Panc1 (cell line): ENCODE measurements around the gene PIF1. TPM values are rescaled to one million over a fixed set of nuclear protein-coding genes. Genes with fewer than 3 reads are reported as not detected.

Experiments used
- ATAC-seq: fragments of 200-7000 bp; cut with Tn5 transposase; 2 replicates; pipeline ENCODE4 v1.9.1; 2020; ENCODE audit warnings: mild to moderate bottlenecking, moderate library complexity
- BruUV-seq: library from RNA; stranded (reverse); fragments of 400-500 nt; replicated peaks from 2 replicates; lab custom pipeline; 2021; lab: Mats Ljungman, UMichigan
- CTCF ChIA-PET: fragments of 300-600 bp; sonication (Branson Sonifier 250); formaldehyde crosslinking; loops from one replicate; lab custom pipeline; 2022; ENCODE audit warnings: antibody characterized with exemption; lab: Charles Lee
- POLR2A ChIA-PET: fragments of 300-600 bp; sonication (Branson Sonifier 250); formaldehyde crosslinking; loops from one replicate; lab custom pipeline; 2022; ENCODE audit warnings: antibody characterized with exemption; lab: Charles Lee
- DNase-seq: peaks from one replicate; pipeline ENCODE4 v3.0.0-alpha.2; 2010; ENCODE audit warnings: low read depth, low spot score
- H3K27ac ChIP-seq: 2 replicates; pipeline ENCODE4 v1.5.1; 2011; ENCODE audit warnings: mild to moderate bottlenecking, low read length, inconsistent platforms
- H3K27me3 ChIP-seq: fragments of 200-500 bp; sonication (Bioruptor generic); 2 replicates; pipeline ENCODE4 v1.6.0; 2014; ENCODE audit warnings: low read length, inconsistent platforms; ENCODE audit not compliant: control insufficient read depth, insufficient read depth
- H3K36me3 ChIP-seq: fragments of 200-500 bp; sonication (Bioruptor generic); 2 replicates; pipeline ENCODE4 v1.5.1; 2014; ENCODE audit warnings: inconsistent platforms, mild to moderate bottlenecking, low read length, moderate library complexity; ENCODE audit not compliant: control insufficient read depth, insufficient read depth
- H3K4me1 ChIP-seq: 2 replicates; pipeline ENCODE4 v1.5.1; 2011; ENCODE audit warnings: inconsistent platforms, mild to moderate bottlenecking, low read length, moderate library complexity; ENCODE audit not compliant: control insufficient read depth, insufficient read depth
- H3K4me3 ChIP-seq, 2 experiments: 2 replicates each; pipeline ENCODE4 v1.5.1; 2011 to 2012; ENCODE audit warnings: low read depth in 2 of 2, low read length in 2 of 2, mild to moderate bottlenecking in 2 of 2, inconsistent platforms in 1 of 2, moderate library complexity in 1 of 2
- H3K9me3 ChIP-seq: fragments of 200-500 bp; sonication (Bioruptor generic); 2 replicates; pipeline ENCODE4 v1.5.1; 2014; ENCODE audit warnings: low read depth, mild to moderate bottlenecking, inconsistent platforms, low read length, moderate library complexity; ENCODE audit not compliant: control insufficient read depth, insufficient read depth
- POLR2AphosphoS5 ChIP-seq: IDR thresholded peaks from 2 replicates; pipeline ENCODE4 v1.6.1; 2012; ENCODE audit warnings: mild to moderate bottlenecking, low read depth, low read length, moderate library complexity
- SIN3A ChIP-seq: IDR thresholded peaks from 2 replicates; pipeline ENCODE4 v1.6.1; 2012; ENCODE audit warnings: low read depth, mild to moderate bottlenecking, low read length, moderate library complexity, borderline replicate concordance; ENCODE audit not compliant: insufficient read depth
- TCF7L2 ChIP-seq: IDR thresholded peaks from 2 replicates; pipeline ENCODE4 v1.6.1; 2011; ENCODE audit warnings: mild to moderate bottlenecking, low read depth, low read length, inconsistent platforms
- in situ Hi-C: cut with HindIII; loops from 2 replicates; pipeline ENCODE4 v1.10.0; 2016; ENCODE audit warnings: low sequenced_read_pairs, low pct_unique_long_range_greater_than_20kb
- intact Hi-C: fragments of 100-400 bp; cut with micrococcal nuclease; formaldehyde crosslinking; loops from one replicate; pipeline ENCODE4 v1.10.0; 2022; ENCODE audit not compliant: unreplicated experiment
- total RNA-seq: library from RNA; stranded (reverse); gene quantifications from one replicate; pipeline ENCODE4 v1.2.1, GENCODE V29; 2021; ENCODE audit not compliant: unreplicated experiment
- TF ChIP-seq, protein P1 (sequence below): fragments of 450-650 bp; IDR thresholded peaks from 2 replicates; pipeline ENCODE4 v1.5.1; 2017; ENCODE audit warnings: mild to moderate bottlenecking
- TF ChIP-seq, protein P2 (sequence below), 2 experiments: IDR thresholded peaks; 2 replicates each; pipeline ENCODE4 v1.6.1; 2011 to 2012; ENCODE audit warnings: low read depth in 2 of 2, control low read depth in 1 of 2, low read length in 1 of 2, mild to moderate bottlenecking in 1 of 2, moderate library complexity in 1 of 2; ENCODE audit not compliant: insufficient read depth in 1 of 2

PIF1 gene
- total RNA-seq, 1 experiment from 2014 or later, result 38.6 TPM

DNA sequence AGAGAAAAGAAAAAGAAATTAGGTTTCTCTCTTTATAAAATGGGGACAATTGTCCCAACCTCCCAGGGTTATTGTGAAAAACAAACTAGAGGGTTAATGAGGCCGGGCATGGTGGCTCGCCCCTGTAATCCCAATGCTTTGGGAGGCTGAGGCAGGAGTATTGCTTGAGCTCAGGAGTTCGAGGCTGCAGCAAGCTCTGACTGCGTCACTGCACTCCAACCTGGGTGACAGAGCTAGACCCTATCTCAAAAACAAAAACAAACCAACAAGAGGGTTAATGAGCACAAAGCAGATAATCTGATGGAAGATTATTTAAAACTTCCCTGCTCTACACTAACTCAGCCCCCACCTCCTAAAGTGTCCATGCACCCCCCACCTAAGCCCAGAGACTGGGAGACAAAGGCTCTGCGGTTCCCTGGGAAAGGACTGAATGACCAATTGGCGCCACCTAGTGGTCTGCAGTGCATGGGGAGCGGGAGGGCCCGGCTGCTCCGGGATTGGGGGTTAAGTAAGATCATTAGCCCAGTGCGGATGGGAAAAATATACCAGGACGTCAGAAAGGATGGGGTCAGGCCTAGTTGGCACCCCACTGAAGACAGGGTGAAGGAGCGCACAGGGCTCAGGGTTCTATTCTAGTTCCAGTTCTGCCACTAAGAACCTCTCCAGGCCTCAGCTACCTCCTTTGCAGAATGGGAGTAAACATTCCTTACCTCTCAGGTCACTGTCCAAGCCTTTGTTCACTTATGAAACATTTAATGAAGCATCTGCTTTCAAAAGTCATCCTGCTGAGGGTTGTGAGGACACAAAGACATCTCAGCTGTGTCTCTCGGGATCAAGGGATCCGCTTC is 15.6 kb downstream of the PIF1 start:
- Histone ChIP-seq H3K36me3 (no peaks in the 10 kb centered on the region), H3K9me3 (no peaks in the 10 kb centered on the region), H3K4me3 (no peak overlapping the region), H3K4me1 (no peaks in the 10 kb centered on the region), H3K27ac (no peak overlapping the region), H3K27me3 (no peaks in the 10 kb centered on the region)
- CTCF ChIA-PET, result interaction anchor here (0.6 to 1.7 kb wide), 15 partner anchors 13 to 572 kb away, joined by 3 to 12 read pairs (median 4); no protein-coding TSS in a partner anchor
- TF ChIP-seq, protein P1, sequence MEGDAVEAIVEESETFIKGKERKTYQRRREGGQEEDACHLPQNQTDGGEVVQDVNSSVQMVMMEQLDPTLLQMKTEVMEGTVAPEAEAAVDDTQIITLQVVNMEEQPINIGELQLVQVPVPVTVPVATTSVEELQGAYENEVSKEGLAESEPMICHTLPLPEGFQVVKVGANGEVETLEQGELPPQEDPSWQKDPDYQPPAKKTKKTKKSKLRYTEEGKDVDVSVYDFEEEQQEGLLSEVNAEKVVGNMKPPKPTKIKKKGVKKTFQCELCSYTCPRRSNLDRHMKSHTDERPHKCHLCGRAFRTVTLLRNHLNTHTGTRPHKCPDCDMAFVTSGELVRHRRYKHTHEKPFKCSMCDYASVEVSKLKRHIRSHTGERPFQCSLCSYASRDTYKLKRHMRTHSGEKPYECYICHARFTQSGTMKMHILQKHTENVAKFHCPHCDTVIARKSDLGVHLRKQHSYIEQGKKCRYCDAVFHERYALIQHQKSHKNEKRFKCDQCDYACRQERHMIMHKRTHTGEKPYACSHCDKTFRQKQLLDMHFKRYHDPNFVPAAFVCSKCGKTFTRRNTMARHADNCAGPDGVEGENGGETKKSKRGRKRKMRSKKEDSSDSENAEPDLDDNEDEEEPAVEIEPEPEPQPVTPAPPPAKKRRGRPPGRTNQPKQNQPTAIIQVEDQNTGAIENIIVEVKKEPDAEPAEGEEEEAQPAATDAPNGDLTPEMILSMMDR, result peak; percentile 96
- TF ChIP-seq TCF7L2 (no peak), POLR2AphosphoS5 (no peak)
- DNase-seq, result no peak
- POLR2A ChIA-PET, result interaction anchor here (0.7 to 1.0 kb wide), 2 partner anchors 18 to 27 kb away, joined by 3 to 6 read pairs; no protein-coding TSS in a partner anchor
- BruUV-seq, result no TSS peak
- ATAC-seq, result peak; percentile 90
- intact Hi-C loops (loop anchor here (1.0 kb wide), 1 partner anchor 79 kb away; no protein-coding TSS in a partner anchor), in situ Hi-C loops (no loop called here)

DNA sequence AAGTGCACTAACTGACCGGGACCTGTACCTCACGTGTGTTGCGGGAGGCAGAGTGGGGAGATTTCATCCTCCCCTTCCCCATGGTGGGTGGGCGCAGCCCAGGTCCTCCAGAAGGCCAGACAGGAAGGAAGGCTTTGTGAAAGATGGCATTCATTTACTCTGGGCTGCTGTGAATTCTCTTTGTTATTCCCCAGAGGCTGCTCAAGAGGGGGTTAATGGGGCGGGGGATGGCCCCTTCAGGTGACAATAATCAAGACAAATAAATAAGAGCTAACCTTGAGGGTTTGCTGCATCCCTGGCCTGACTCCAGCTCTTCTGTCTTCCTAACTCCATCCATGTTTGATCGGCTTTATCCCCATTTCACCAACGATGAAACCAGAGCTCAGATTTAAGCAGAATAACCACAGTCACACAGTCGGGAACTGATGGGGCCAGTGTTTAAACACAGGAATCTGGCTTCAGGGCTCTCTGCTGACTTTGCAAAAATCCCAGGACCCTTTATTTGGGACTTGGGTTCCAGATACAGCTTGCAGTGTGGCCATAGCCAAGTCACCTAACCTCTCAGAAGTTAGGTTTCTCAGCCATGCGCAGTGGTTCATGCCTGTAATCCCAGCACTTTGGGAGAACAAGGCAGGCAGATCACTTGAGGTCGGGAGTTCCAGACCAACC is 16.5 kb downstream of the PIF1 start:
- Histone ChIP-seq H3K9me3 (no peaks in the 10 kb centered on the region), H3K36me3 (no peaks in the 10 kb centered on the region), H3K27me3 (no peaks in the 10 kb centered on the region), H3K4me3 (no peak overlapping the region), H3K4me1 (no peaks in the 10 kb centered on the region), H3K27ac (no peak overlapping the region)
- ATAC-seq, result no peak
- intact Hi-C loops (no loop called here), in situ Hi-C loops (no loop called here)
- TF ChIP-seq, protein P1, result no peak
- no peak for TF ChIP-seq TCF7L2
- TF ChIP-seq, protein P2, sequence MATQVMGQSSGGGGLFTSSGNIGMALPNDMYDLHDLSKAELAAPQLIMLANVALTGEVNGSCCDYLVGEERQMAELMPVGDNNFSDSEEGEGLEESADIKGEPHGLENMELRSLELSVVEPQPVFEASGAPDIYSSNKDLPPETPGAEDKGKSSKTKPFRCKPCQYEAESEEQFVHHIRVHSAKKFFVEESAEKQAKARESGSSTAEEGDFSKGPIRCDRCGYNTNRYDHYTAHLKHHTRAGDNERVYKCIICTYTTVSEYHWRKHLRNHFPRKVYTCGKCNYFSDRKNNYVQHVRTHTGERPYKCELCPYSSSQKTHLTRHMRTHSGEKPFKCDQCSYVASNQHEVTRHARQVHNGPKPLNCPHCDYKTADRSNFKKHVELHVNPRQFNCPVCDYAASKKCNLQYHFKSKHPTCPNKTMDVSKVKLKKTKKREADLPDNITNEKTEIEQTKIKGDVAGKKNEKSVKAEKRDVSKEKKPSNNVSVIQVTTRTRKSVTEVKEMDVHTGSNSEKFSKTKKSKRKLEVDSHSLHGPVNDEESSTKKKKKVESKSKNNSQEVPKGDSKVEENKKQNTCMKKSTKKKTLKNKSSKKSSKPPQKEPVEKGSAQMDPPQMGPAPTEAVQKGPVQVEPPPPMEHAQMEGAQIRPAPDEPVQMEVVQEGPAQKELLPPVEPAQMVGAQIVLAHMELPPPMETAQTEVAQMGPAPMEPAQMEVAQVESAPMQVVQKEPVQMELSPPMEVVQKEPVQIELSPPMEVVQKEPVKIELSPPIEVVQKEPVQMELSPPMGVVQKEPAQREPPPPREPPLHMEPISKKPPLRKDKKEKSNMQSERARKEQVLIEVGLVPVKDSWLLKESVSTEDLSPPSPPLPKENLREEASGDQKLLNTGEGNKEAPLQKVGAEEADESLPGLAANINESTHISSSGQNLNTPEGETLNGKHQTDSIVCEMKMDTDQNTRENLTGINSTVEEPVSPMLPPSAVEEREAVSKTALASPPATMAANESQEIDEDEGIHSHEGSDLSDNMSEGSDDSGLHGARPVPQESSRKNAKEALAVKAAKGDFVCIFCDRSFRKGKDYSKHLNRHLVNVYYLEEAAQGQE (IDR thresholded peaks at IDR 0.05; ENCODE audit: insufficient read depth in 1 of 2, low read depth in 2 of 2, low read length in 1 of 2), result no peak
- TF ChIP-seq POLR2AphosphoS5, result no peak
- no peak for TF ChIP-seq SIN3A
- ChIA-PET POLR2A (no interaction called here), CTCF (interaction anchor here (0.5 to 2.3 kb wide), 14 partner anchors 24 to 571 kb away, joined by 3 to 12 read pairs (median 4); no protein-coding TSS in a partner anchor)
- no TSS peak for BruUV-seq
- no peak for DNase-seq
